BE2C (cell line): ENCODE data around the gene SDHAF4.

ENCODE experiments used
- DNase-seq: peaks from one replicate; pipeline ENCODE4 v3.0.0-alpha.2; 2020
- H3K27me3 ChIP-seq: fragments of 250-450 bp; sonication (Bioruptor Pico); 2 replicates; pipeline ENCODE4 v1.5.1; 2020; ENCODE audit warnings: mild to moderate bottlenecking
- H3K36me3 ChIP-seq: fragments of 250-450 bp; sonication (Bioruptor Pico); 2 replicates; pipeline ENCODE4 v1.5.1; 2020; ENCODE audit warnings: mild to moderate bottlenecking
- H3K4me1 ChIP-seq: fragments of 250-450 bp; sonication (Bioruptor Pico); 2 replicates; pipeline ENCODE4 v1.5.1; 2020
- H3K4me3 ChIP-seq: 2 replicates; pipeline ENCODE4 v1.5.1; 2011; ENCODE audit warnings: low read depth, low read length
- H3K9me3 ChIP-seq: fragments of 250-450 bp; sonication (Bioruptor Pico); 2 replicates; pipeline ENCODE4 v1.5.1; 2020
- CTCF ChIP-seq: IDR thresholded peaks from 2 replicates; pipeline ENCODE4 v1.5.1; 2012; ENCODE audit warnings: mild to moderate bottlenecking, low read depth, low read length

The SDHAF4 gene

GRCh38 chr6:70574643-70575042 lies 7.9 kb downstream of the SDHAF4 start:
- no peak for TF ChIP-seq CTCF
- DNase-seq: no peak
- Histone ChIP-seq H3K4me3 (no peak overlapping the region), H3K27me3 (no peaks in the 10 kb centered on the region), H3K9me3 (no peaks in the 10 kb centered on the region), H3K36me3 (no peaks in the 10 kb centered on the region), H3K4me1 (no peaks in the 10 kb centered on the region)

- no peaks in the 10 kb centered on the region for H3K9me3 ChIP-seq
- no peaks in the 10 kb centered on the region for H3K27me3 ChIP-seq
- no peak for TF ChIP-seq CTCF
- no peak overlapping the region for H3K4me3 ChIP-seq
- DNase-seq: no peak
- H3K36me3 ChIP-seq: no peaks in the 10 kb centered on the region
- H3K4me1 ChIP-seq: no peaks in the 10 kb centered on the region
Measured at GRCh38 chr6:70575899-70576495, 9.3 kb downstream of the SDHAF4 start.

- Histone ChIP-seq H3K36me3 (no peaks in the 10 kb centered on the region), H3K4me1 (no peaks in the 10 kb centered on the region), H3K9me3 (no peaks in the 10 kb centered on the region), H3K27me3 (no peaks in the 10 kb centered on the region), H3K4me3 (no peak overlapping the region)
- TF ChIP-seq CTCF: no peak
- no peak for DNase-seq
Measured at GRCh38 chr6:70586114-70586513, 19.4 kb downstream of the SDHAF4 start.

GRCh38 chr6:70590400-70590799 lies 23.7 kb downstream of the SDHAF4 start:
- no peak overlapping the region for H3K4me3 ChIP-seq
- H3K36me3 ChIP-seq: no peaks in the 10 kb centered on the region
- H3K27me3 ChIP-seq: no peaks in the 10 kb centered on the region
- H3K9me3 ChIP-seq: no peaks in the 10 kb centered on the region
- DNase-seq: no peak
- no peak for TF ChIP-seq CTCF
- no peaks in the 10 kb centered on the region for H3K4me1 ChIP-seq

GRCh38 chr6:70592391-70593117 lies 25.8 kb downstream of the SDHAF4 start:
- Histone ChIP-seq H3K36me3 (no peaks in the 10 kb centered on the region), H3K27me3 (no peaks in the 10 kb centered on the region), H3K9me3 (no peaks in the 10 kb centered on the region), H3K4me3 (no peak overlapping the region), H3K4me1 (no peaks in the 10 kb centered on the region; the same call in 1 of the 2 replicates)
- DNase-seq: no peak
- TF ChIP-seq CTCF: no peak

- no peaks in the 10 kb centered on the region for H3K27me3 ChIP-seq
- no peaks in the 10 kb centered on the region for H3K9me3 ChIP-seq
- no peaks in the 10 kb centered on the region for H3K36me3 ChIP-seq
- TF ChIP-seq CTCF: no peak
- H3K4me3 ChIP-seq: no peak overlapping the region
- no peak for DNase-seq
- no peaks in the 10 kb centered on the region; the same call in 1 of the 2 replicates for H3K4me1 ChIP-seq
Measured at GRCh38 chr6:70593118-70593486, 26.4 kb downstream of the SDHAF4 start.
